GM13977 (cell line): ENCODE measurements around the gene GABARAP.

Source experiments
- DNase-seq: peaks from one replicate; pipeline ENCODE4 v3.0.0; 2012; ENCODE audit warnings: low spot score
- in situ Hi-C: fragments of 300-500 bp; cut with MboI; formaldehyde crosslinking; loops from one replicate; pipeline ENCODE4 v1.12.0; 2022; ENCODE audit warnings: low sequenced_read_pairs, low pct_unique_long_range_greater_than_20kb, mixed read lengths, inconsistent platforms; ENCODE audit not compliant: unreplicated experiment
- TF ChIP-seq, protein P1 (sequence below): IDR thresholded peaks from 2 replicates; pipeline ENCODE4 v1.5.1; 2012; ENCODE audit warnings: mild to moderate bottlenecking, control low read depth; ENCODE audit not compliant: insufficient read depth; ENCODE audit errors: extremely low read depth, missing control alignments

The GABARAP gene

DNA sequence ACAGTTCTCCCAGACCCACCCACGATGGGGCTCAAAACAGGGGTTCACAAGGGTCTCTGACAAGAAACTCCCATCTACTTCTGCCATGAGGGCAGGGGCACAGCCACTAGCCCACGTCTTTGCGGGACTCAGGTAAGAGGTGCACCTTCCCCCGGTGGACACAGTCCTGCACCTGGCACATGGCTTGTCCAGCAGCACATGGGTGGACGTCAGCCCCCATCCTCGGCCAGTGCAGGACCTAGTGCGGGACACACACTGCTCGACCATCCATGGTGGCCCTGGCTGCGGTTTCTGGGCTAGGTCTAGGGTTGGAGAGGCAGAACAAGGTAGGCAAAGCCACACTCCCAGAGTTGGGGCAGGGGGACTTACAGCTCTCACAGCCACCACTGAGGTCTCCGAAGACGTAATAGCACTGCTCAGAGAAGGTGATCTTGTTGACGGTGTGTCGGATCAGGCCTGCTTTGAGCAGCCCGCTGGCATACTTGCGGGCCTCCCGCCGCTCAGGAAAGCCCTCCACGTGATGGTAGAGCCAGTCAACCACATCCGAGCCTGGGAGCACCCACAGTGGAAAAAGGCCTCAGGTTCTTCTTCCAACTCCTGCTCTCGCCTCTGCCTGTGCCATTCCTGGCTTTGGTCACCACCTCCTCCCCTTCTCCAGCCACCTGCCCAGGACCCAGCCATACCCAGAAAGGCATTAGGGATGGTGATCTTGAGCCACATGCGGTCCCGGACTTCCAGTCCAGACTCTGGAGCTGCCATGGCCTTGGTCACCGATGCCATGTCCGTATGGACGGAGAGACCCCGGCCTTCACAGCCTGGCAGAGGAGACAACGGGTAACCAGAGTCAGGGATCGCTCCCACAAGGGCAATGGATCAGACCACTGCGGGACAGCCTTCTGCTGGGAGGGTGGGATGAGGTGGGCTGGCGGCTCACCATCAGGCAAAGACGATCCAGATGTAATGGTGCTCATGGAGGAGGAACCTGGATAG, 15.2 kb downstream of the GABARAP start:
- in situ Hi-C loops = no loop called here
- TF ChIP-seq, protein P1, sequence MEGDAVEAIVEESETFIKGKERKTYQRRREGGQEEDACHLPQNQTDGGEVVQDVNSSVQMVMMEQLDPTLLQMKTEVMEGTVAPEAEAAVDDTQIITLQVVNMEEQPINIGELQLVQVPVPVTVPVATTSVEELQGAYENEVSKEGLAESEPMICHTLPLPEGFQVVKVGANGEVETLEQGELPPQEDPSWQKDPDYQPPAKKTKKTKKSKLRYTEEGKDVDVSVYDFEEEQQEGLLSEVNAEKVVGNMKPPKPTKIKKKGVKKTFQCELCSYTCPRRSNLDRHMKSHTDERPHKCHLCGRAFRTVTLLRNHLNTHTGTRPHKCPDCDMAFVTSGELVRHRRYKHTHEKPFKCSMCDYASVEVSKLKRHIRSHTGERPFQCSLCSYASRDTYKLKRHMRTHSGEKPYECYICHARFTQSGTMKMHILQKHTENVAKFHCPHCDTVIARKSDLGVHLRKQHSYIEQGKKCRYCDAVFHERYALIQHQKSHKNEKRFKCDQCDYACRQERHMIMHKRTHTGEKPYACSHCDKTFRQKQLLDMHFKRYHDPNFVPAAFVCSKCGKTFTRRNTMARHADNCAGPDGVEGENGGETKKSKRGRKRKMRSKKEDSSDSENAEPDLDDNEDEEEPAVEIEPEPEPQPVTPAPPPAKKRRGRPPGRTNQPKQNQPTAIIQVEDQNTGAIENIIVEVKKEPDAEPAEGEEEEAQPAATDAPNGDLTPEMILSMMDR = no peak
- no peak for DNase-seq

DNA sequence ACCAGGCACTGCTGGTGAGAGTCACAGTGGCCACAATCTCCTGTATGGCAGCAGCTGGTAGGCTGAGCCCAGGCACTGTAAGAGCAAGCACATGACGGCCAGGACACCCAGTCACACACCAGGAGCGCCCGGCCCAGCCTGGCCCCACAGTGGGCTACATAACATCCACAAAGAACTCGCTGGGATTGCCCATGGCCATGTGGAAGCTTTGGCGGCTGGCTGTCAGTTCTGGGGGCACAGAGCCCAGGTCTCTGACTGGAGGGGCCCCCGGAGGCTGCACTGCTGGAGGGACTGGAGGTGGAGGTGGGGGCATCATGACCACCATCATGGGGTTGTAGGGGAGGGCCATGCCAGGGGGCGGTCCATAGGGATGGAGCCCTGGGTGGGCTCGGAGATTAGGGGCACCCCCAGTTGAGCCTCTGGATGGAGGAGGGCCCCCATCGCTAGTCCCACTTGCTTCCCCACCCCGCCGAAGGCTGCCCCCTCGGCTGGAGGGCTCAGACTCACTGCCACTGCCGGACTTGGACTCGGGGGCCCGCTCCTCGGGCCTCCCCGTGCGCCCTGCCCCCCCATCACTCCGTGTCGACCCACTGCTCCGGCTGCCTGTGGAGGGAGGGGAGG, 16.4 kb downstream of the GABARAP start:
- DNase-seq = no peak
- in situ Hi-C loops = no loop called here

DNA sequence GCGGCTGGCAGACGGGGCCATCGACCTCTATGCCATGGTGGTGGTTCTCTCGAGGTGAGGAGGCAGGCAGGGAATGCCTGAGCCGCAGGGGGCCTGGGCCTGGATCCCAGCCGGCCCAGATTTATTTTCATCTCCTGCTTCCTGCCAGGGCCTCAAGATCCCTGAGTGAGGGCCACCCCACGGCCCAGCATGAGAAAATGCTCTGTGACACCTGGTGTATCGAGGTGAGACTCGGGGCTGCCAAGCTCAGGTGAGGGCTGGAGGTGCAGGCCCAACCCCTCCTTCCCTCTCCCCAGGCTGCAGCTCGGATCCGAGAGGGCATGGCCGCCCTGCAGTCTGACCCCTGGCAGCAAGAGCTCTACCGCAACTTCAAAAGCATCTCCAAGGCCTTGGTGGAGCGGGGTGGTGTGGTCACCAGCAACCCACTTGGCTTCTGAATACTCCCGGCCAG, 17.6 kb downstream of the GABARAP start:
- DNase-seq = no peak
- in situ Hi-C loops = no loop called here
- TF ChIP-seq, protein P1 = no peak

More for the DNA sequence above, 16.4 kb downstream of the GABARAP start:
- TF ChIP-seq, protein P1 = no peak

DNA sequence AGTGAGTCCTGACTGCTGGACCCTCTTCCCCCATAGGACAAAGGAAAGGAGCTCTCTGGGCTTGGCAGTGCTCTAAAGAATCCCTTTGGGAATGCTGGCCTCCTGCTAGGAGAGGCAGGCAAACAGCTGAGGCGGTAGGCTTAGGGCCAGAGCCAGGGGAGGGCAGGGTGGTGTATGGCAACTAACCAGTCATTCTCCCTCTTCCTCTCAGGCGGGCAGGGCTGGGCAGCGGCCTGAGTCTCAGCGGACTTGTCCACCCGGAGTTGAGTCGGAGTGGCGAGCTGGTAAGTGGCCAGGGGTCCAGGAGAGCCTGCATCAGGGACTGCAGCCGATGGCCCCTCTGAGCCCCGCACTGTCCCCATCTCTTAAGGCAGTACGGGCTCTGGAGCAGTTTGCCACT, 18.1 kb downstream of the GABARAP start:
- in situ Hi-C loops = no loop called here
- TF ChIP-seq, protein P1 = no peak
- DNase-seq = no peak

DNA sequence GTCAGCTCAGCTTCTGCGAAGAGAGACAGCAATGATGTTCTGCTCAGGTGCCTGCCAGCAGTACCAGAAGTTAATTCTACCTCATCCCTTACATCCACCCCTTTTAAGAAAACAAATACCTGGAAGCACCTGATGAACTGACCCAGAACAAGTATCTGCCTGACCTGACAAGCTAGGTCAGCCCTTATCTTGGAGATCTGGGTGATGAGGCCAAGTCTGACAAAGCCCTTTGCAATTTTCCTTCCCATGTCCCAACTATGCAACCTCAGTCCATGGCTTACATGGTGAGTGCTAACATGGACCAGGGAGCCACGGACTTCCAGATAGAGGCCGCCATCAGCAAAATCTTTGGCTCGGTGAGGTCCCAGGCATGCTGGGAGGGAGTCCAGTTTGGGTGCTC, 18.9 kb downstream of the GABARAP start:
- TF ChIP-seq, protein P1 = no peak
- DNase-seq = no peak
- in situ Hi-C loops = no loop called here

DNA sequence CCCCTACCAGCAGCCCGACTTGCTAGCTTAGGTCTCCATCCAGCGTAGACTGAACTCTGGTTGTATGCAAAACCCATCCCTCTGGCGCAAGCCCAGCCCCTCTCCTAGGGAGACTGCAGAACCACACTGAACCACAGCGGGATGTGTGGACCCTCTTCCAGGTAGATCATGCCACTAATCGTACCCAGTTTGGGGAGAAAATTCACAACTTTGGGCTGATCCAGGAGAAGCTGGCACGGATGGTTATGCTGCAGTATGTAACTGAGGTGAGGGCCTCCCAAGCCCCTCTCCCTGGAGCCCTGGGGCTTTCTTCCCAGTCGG, 19.3 kb downstream of the GABARAP start:
- TF ChIP-seq, protein P1 = no peak
- in situ Hi-C loops = no loop called here
- DNase-seq = no peak
